Smooth muscle cell (in vitro differentiated cells): Measurements from ENCODE around the gene GNB5. TPM values are rescaled to one million over a fixed set of nuclear protein-coding genes. Genes with fewer than 3 reads are reported as not detected.

Experiments used
- DNase-seq: peaks from one replicate; lab custom pipeline; 2025; ENCODE audit not compliant: unreplicated experiment; lab: John Stamatoyannopoulos, UW
- H2AFZ ChIP-seq: fragments of 200-600 bp; sonication (generic); 2 replicates; pipeline ENCODE4 v1.6.0; 2016; ENCODE audit warnings: antibody characterized with exemption, low read depth, mild to moderate bottlenecking
- H3F3A ChIP-seq: fragments of 200-600 bp; sonication (generic); 2 replicates; pipeline ENCODE4 v1.6.0; 2017; ENCODE audit warnings: antibody characterized with exemption, low read depth
- H3K27ac ChIP-seq: fragments of 200-600 bp; sonication (generic); 2 replicates; pipeline ENCODE4 v1.5.1; 2016; ENCODE audit warnings: low read depth, mild to moderate bottlenecking
- H3K27me3 ChIP-seq: fragments of 200-600 bp; sonication (generic); 2 replicates; pipeline ENCODE4 v1.6.1; 2016; ENCODE audit warnings: low read depth, mild to moderate bottlenecking
- H3K36me3 ChIP-seq: fragments of 200-600 bp; sonication (generic); 2 replicates; pipeline ENCODE4 v1.5.1; 2016; ENCODE audit warnings: low read depth
- H3K4me1 ChIP-seq: fragments of 200-600 bp; sonication (generic); 2 replicates; pipeline ENCODE4 v1.5.1; 2016; ENCODE audit warnings: low read depth
- H3K4me2 ChIP-seq: fragments of 200-600 bp; sonication (generic); 2 replicates; pipeline ENCODE4 v1.6.0; 2016; ENCODE audit warnings: mild to moderate bottlenecking
- H3K4me3 ChIP-seq: fragments of 200-600 bp; sonication (generic); 2 replicates; pipeline ENCODE4 v1.5.1; 2016; ENCODE audit warnings: mild to moderate bottlenecking
- H3K79me2 ChIP-seq: fragments of 200-600 bp; sonication (generic); 2 replicates; pipeline ENCODE4 v1.6.0; 2016; ENCODE audit warnings: low read depth, mild to moderate bottlenecking
- H3K9ac ChIP-seq: fragments of 200-600 bp; sonication (generic); 2 replicates; pipeline ENCODE4 v1.6.0; 2016; ENCODE audit warnings: low read depth
- H3K9me3 ChIP-seq: fragments of 200-600 bp; sonication (generic); replicated peaks from 2 replicates; pipeline ENCODE4 v1.5.1; 2016; ENCODE audit warnings: low read depth
- H4K20me1 ChIP-seq: fragments of 200-600 bp; sonication (generic); 2 replicates; pipeline ENCODE4 v1.6.0; 2016; ENCODE audit warnings: low read depth
- WGBS: methylation state at CpG from one replicate; pipeline ENCODE4 v1.1.7; 2016; ENCODE audit warnings: low lambda C conversion rate; 5-methylcytosine and 5-hydroxymethylcytosine counted together
- polyA plus RNA-seq: library from polyadenylated mRNA; unstranded; fragments of >200 nt; fragmentation: Nextera tagmentation; extraction: Ambion mirVana; gene quantifications from 2 replicates; pipeline ENCODE4 v1.2.1, GENCODE V29; 2016
- total RNA-seq: library from RNA; depleted of rRNA; stranded (reverse); fragments of >200 nt; gene quantifications from 2 replicates; pipeline ENCODE4 v1.2.3, GENCODE V29; 2014
- TF ChIP-seq, protein P1 (sequence below): fragments of 200-600 bp; sonication (generic); IDR thresholded peaks from 2 replicates; pipeline ENCODE4 v1.5.1; 2017; ENCODE audit warnings: borderline replicate concordance, mild to moderate bottlenecking, antibody characterized with exemption; ENCODE audit not compliant: insufficient read depth, poor library complexity, severe bottlenecking

The GNB5 gene
- total and polyA plus RNA-seq, 2 experiments from 2014 or later: 14.0 to 25.1 TPM

DNA sequence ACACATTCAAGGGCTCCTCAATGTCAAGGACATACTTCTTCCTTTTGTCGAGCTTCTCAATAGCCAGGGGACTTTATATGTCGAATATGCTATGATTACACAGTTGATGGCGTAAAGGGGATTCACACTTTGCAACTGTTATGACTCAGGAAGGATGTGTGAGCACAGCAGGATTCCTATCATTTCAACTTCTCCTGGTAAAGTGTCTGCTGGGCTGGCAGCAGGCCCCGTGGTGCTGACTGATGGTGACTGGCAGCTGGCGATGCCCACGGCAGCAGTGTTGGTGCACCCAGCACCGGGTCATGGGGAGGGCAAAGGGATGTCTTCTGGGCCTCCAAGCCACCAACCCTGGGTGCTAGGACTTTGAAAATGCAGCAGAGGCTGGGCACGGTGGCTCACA, 44.8 kb upstream of the GNB5 start:
- H3K79me2 ChIP-seq: no peaks in the 10 kb centered on the region
- DNase-seq: no peak
- no peaks in the 10 kb centered on the region for H3K9me3 ChIP-seq
- H3K27me3 ChIP-seq: no peaks in the 10 kb centered on the region
- 86% methylated on average over 8 of the region's 8 CpGs for WGBS
- no peak overlapping the region for H3K4me2 ChIP-seq
- no peak overlapping the region for H3K4me3 ChIP-seq
- no peaks in the 10 kb centered on the region for H3K36me3 ChIP-seq
- no peak overlapping the region for H3K9ac ChIP-seq
- H3K27ac ChIP-seq: no peak overlapping the region
- TF ChIP-seq, protein P1, sequence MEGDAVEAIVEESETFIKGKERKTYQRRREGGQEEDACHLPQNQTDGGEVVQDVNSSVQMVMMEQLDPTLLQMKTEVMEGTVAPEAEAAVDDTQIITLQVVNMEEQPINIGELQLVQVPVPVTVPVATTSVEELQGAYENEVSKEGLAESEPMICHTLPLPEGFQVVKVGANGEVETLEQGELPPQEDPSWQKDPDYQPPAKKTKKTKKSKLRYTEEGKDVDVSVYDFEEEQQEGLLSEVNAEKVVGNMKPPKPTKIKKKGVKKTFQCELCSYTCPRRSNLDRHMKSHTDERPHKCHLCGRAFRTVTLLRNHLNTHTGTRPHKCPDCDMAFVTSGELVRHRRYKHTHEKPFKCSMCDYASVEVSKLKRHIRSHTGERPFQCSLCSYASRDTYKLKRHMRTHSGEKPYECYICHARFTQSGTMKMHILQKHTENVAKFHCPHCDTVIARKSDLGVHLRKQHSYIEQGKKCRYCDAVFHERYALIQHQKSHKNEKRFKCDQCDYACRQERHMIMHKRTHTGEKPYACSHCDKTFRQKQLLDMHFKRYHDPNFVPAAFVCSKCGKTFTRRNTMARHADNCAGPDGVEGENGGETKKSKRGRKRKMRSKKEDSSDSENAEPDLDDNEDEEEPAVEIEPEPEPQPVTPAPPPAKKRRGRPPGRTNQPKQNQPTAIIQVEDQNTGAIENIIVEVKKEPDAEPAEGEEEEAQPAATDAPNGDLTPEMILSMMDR: no peak
- no peaks in the 10 kb centered on the region for H4K20me1 ChIP-seq
- peaks cover 5% of the 10 kb centered on the region for H3F3A ChIP-seq
- peaks cover 5% of the 10 kb centered on the region for H3K4me1 ChIP-seq
- H2AFZ ChIP-seq: no peak overlapping the region

DNA sequence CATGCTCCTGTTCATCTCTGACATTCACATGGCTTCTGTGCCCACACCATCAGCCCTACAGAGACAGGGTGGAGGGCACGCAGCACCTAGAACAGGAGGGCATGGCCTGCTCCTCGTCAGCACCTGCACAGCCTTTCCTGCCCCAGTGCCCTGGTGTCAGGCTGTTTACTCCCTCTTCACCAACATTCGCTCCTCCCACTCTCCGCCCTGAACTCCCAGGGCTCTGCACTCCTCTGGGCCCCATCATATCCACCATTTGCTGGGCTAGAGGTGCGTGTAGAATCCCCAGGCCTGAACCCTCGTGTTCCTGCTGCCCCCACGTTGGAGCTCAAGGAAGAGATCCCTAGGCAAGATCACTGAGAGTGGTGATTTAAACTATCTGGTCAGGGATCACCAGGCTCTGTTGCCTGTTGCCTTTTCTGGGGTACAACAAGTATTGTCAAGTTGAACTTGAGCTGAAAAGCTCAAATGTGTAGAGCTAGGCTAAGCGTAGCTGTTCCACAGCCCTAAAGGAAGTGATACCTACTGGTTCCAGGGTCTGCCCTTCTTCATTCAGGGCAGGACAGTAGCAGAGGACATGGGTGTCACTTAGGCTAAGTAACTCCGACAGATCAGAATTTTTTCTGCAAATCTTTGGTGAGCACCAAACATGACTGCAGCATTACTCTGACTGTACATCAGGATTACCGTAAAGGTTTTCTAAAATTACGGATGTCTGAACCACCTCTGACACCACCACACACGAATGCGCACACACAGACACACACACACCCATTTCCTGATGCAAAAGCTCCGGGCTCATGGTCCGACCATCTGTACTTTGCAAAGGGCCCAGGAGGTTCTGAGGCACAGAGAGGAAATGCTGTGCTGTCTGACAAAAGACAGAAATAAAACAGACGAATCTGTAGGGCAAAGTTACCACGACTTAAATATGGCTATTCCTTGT, 43.7 kb upstream of the GNB5 start:
- H3K27me3 ChIP-seq: no peaks in the 10 kb centered on the region
- no peaks in the 10 kb centered on the region for H3K79me2 ChIP-seq
- no peaks in the 10 kb centered on the region for H4K20me1 ChIP-seq
- 60% methylated on average over 17 of the region's 17 CpGs for WGBS
- peaks cover 5% of the 10 kb centered on the region for H3F3A ChIP-seq
- no peaks in the 10 kb centered on the region for H3K36me3 ChIP-seq
- TF ChIP-seq, protein P1: no peak
- H3K4me2 ChIP-seq: no peak overlapping the region
- peaks cover 5% of the 10 kb centered on the region for H3K4me1 ChIP-seq
- no peak overlapping the region for H2AFZ ChIP-seq
- H3K4me3 ChIP-seq: no peak overlapping the region
- no peak for DNase-seq
- no peak overlapping the region for H3K9ac ChIP-seq
- H3K9me3 ChIP-seq: no peaks in the 10 kb centered on the region
- no peak overlapping the region for H3K27ac ChIP-seq

DNA sequence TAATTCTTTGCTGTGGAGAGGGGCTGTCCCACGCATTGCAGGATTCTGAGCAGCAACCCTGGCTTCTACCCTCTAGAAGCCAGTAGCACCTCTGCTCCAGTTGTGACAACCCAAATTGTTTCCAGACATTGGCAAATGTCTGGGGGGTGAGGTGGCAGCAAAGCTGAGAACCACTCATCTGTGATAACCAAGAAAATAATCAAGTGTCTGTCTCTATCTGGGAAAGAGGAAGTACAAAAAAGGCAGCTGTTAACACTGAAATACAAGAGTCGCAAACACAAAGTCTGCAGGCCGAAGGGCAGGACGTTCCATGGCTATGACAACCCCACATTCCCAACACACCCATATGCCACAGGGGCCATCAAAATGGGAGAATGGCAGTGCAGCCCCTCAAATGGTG, 42.2 kb upstream of the GNB5 start:
- H3K4me2 ChIP-seq: no peak overlapping the region
- H3K4me3 ChIP-seq: no peak overlapping the region
- H3K27ac ChIP-seq: no peak overlapping the region
- no peaks in the 10 kb centered on the region for H3K9me3 ChIP-seq
- H3K4me1 ChIP-seq: peaks cover 5% of the 10 kb centered on the region
- no peaks in the 10 kb centered on the region for H3K27me3 ChIP-seq
- H3K79me2 ChIP-seq: no peaks in the 10 kb centered on the region
- no peak overlapping the region for H2AFZ ChIP-seq
- no peaks in the 10 kb centered on the region for H4K20me1 ChIP-seq
- H3K9ac ChIP-seq: no peak overlapping the region
- H3K36me3 ChIP-seq: no peaks in the 10 kb centered on the region
- no peak for DNase-seq
- H3F3A ChIP-seq: peaks cover 5% of the 10 kb centered on the region
- WGBS: 51% methylated on average over 4 of the region's 4 CpGs
- TF ChIP-seq, protein P1: no peak

- 6% methylated on average over 1 of the region's 1 CpG for WGBS
- no peak overlapping the region for H3K9ac ChIP-seq
- TF ChIP-seq, protein P1: no peak
These were observed 41.1 kb upstream of the GNB5 start for GRCh38 chr15:52232327-52232726.

More at GRCh38 chr15:52232327-52232726, 41.1 kb upstream of the GNB5 start:
- no peaks in the 10 kb centered on the region for H3K36me3 ChIP-seq
- H3K4me1 ChIP-seq: peaks cover 5% of the 10 kb centered on the region
- DNase-seq: no peak
- H3K27me3 ChIP-seq: no peaks in the 10 kb centered on the region
- no peaks in the 10 kb centered on the region for H4K20me1 ChIP-seq
- peak overlapping the region; percentile 61 for H2AFZ ChIP-seq
- peak overlapping the region; percentile 51 for H3K27ac ChIP-seq
- no peaks in the 10 kb centered on the region for H3K9me3 ChIP-seq
- no peak overlapping the region for H3K4me3 ChIP-seq
- peak overlapping the region; percentile 49 for H3K4me2 ChIP-seq
- no peaks in the 10 kb centered on the region for H3K79me2 ChIP-seq
- H3F3A ChIP-seq: peaks cover 5% of the 10 kb centered on the region
